Measurements from ENCODE around the gene CLK4. TPM values are rescaled to one million over a fixed set of nuclear protein-coding genes. Genes with fewer than 3 reads are reported as not detected.
"Not testable (repeated sequence)": the region's sequence is repeated elsewhere in the genome, so short reads cannot be mapped to it uniquely, and the experiment has no call there.

CLK4 gene
- total RNA-seq, 6 experiments from 2014 or later: 10.8 to 19.1 (median 11.7) TPM

GRCh38 chr5:178588769-178589168, 38.1 kb downstream of the CLK4 start:
- no peaks in the 10 kb centered on the region for H3K9me3 ChIP-seq
- H3K36me3 ChIP-seq: no peaks in the 10 kb centered on the region
- no peak overlapping the region for H3K4me3 ChIP-seq
- no peak for DNase-seq
- intact Hi-C loops (cut with DNase I): no loop called here
- no peak for ATAC-seq
- TF ChIP-seq POLR2A (IDR thresholded peaks at IDR 0.05) (no peak), CTCF (IDR thresholded peaks at IDR 0.05) (no peak)
- H3K4me1 ChIP-seq: peaks cover 0 to 12% (median 0%) of the 10 kb centered on the region in 4 donors
- WGBS (ENCODE audit: insufficient coverage, low coverage, low lambda C conversion rate, missing lambda C conversion rate): 56% methylated on average over 4 of the region's 8 CpGs
- no peak overlapping the region for H3K27ac ChIP-seq
- no peaks in the 10 kb centered on the region for H3K27me3 ChIP-seq

- no peak overlapping the region for H3K27ac ChIP-seq
- H3K4me3 ChIP-seq: no peak overlapping the region
- DNase-seq: no peak
- ATAC-seq: no peak
- H3K4me1 ChIP-seq: peaks cover 0 to 12% (median 0%) of the 10 kb centered on the region in 4 donors
- intact Hi-C loops (cut with DNase I): no loop called here
- 46% methylated on average over 13 of the region's 13 CpGs for WGBS (ENCODE audit: insufficient coverage, low coverage, low lambda C conversion rate, missing lambda C conversion rate)
- H3K27me3 ChIP-seq: no peaks in the 10 kb centered on the region
- no peak for TF ChIP-seq CTCF (IDR thresholded peaks at IDR 0.05)
- no peak for TF ChIP-seq POLR2A (IDR thresholded peaks at IDR 0.05)
- no peaks in the 10 kb centered on the region for H3K36me3 ChIP-seq
- no peaks in the 10 kb centered on the region for H3K9me3 ChIP-seq
These were observed 38.9 kb downstream of the CLK4 start for GRCh38 chr5:178587763-178588611.

- ATAC-seq (no peak), DNase-seq (no peak)
- H3K4me3 ChIP-seq: no peak overlapping the region
- intact Hi-C loops (cut with DNase I): no loop called here
- no peaks in the 10 kb centered on the region for H3K27me3 ChIP-seq
- 90% methylated on average over 2 of the region's 2 CpGs for WGBS (ENCODE audit: insufficient coverage, low coverage, low lambda C conversion rate, missing lambda C conversion rate)
- H3K9me3 ChIP-seq: no peaks in the 10 kb centered on the region
- no peak overlapping the region for H3K27ac ChIP-seq
- TF ChIP-seq POLR2A (IDR thresholded peaks at IDR 0.05) (no peak), CTCF (IDR thresholded peaks at IDR 0.05) (no peak)
- no peaks in the 10 kb centered on the region for H3K36me3 ChIP-seq
- H3K4me1 ChIP-seq: peaks cover 0 to 12% (median 0%) of the 10 kb centered on the region in 4 donors
These were observed 40.5 kb downstream of the CLK4 start for GRCh38 chr5:178586396-178586795.

GRCh38 chr5:178585421-178585820, 41.4 kb downstream of the CLK4 start:
- 85% methylated on average over 6 of the region's 11 CpGs for WGBS (ENCODE audit: insufficient coverage, low coverage, low lambda C conversion rate, missing lambda C conversion rate)
- H3K4me1 ChIP-seq; H3K9me3 ChIP-seq; H3K36me3 ChIP-seq; H3K27me3 ChIP-seq; H3K27ac ChIP-seq; intact Hi-C loops (cut with DNase I); H3K4me3 ChIP-seq: not testable (repeated sequence)
- ATAC-seq: peak; percentile 57 to 91 (median 74)
- DNase-seq: peak in 2 of 3 donors; percentile 65 to 80

GRCh38 chr5:178583279-178583678, 43.6 kb downstream of the CLK4 start:
- no peaks in the 10 kb centered on the region for H3K36me3 ChIP-seq
- no peak for DNase-seq
- 80% methylated on average over 8 of the region's 8 CpGs for whole genome bisulfite sequencing (ENCODE audit: insufficient coverage, low coverage, low lambda C conversion rate, missing lambda C conversion rate)
- TF ChIP-seq POLR2A (IDR thresholded peaks at IDR 0.05): no peak
- no peak for TF ChIP-seq CTCF (IDR thresholded peaks at IDR 0.05)
- no peaks in the 10 kb centered on the region for H3K9me3 ChIP-seq
- no peak for ATAC-seq
- no peak overlapping the region for H3K4me3 ChIP-seq
- no peaks in the 10 kb centered on the region for H3K27me3 ChIP-seq
- no peaks in the 10 kb centered on the region for H3K4me1 ChIP-seq
- no peak overlapping the region for H3K27ac ChIP-seq
- intact Hi-C loops (cut with DNase I): no loop called here
